NCI-H2196 (cell line): Measurements from ENCODE around the gene ERC2.

ENCODE experiments used
- DNase-seq: peaks from one replicate; lab custom pipeline; 2025; ENCODE audit not compliant: unreplicated experiment; lab: John Stamatoyannopoulos, UW

The ERC2 gene

DNA sequence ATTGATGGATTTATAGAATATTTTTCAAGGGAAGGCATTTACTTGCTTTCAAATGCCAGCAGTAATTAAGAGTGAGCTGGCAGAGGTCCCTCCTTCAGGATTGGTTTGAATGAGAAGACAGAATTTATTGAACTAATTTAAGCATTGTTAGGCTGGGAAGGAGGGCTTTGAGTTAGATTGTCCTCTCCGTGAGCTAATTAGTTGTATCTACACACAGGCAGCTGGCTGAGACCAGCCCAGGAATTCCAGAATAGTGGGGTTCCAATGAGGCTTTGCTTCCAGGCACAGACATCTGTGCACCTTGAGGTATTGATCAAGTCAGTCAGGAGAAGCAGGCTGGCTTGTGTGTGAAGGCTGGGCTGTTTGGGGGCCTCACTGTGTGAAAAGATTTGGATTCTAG is 857.1 kb downstream of the ERC2 start:
- DNase-seq, result no peak

DNA sequence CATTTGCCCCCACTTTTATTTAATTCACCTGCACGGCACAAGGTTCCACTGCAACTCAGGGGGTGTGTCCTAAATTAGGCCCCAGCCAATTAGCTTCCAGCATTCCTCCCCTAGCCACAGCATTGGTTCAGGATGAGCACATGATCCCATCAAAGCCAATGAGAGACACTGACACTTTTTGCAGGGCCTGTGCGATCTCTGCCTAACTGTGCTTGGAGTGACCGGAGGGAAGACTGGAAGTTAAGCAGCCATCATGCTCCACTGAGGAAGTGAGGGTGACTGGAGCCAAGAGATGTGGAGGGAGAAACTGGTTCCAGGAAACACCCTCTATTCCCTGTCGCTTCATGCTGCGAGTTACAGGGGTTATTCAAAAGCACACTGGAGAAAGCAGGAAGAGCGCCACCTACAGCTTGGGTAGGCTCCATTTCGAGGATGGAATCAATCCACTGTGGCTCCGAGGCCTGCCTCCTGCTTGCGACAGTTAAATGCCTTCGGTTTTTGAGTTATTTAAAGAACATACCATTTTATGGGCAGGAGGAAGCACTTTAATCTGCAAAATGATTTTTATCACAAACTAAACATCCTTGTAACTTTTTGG is 858.9 kb downstream of the ERC2 start:
- no peak for DNase-seq

DNA sequence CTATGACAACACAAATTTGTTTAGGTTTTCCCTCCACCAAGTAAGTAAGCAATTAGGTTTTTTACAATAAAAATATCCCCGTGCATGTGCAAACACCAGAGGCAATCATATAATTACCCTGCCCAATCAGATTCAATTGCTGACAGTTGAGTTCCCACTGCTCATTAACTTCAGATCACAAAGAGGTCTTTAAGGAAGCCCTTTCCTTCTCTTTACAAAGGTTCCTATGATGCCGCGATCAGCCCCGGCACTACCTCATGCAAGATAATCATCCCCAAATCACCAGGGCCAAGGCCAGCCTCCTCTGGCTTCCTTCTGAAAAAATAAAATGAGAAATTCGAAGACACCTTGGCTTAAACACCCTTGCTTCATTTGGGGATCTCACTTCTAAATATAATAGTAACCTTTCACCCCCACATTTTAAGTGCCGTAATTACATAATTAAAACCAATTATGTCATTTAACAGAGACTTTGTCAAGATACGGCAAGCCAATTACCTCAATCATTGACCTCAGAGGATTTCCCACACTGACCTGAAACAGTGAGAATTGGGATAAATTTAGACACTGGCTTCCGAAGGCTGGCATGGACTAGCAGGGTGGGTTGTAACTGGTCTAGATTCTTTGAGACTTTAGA is 859.8 kb downstream of the ERC2 start:
- no peak for DNase-seq

DNA sequence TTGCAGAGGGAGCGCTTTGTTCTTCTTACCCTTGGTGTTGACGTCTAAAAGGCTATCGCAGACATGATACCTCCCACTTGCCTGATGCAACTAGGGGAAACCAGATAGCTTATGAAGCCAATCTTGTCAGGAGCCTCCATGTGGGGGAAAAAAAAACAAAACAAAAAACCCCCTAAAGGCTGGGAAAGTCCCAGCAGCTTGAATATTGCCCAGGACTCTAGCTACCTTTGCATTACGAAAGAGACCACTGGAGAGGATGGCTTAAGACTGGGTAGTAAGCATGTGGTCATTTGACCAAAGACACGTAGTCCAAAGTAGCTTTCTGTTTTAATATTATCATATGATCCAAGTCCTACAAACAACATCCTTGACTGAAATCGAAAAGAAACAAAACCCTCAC is 860.4 kb downstream of the ERC2 start:
- no peak for DNase-seq

DNA sequence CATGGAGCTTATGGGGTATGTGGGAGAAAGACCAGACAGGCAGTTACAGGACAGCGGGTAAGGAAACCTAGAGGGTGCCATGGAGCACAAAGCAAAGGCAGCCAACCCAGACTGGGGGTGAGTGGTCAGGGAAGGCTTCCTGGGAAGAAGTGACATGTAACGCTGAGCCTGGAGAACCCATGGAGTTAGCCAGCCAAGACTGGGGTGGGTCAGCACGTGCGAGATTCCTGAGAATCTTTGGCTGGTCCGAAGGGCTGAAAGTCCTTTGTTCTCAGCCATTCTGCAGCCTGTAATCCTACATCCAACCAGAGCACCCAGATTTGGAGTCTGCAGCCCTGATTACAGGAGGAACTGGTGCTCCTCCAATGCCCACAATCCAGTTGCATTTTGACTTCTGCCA is 861.1 kb downstream of the ERC2 start:
- no peak for DNase-seq

DNA sequence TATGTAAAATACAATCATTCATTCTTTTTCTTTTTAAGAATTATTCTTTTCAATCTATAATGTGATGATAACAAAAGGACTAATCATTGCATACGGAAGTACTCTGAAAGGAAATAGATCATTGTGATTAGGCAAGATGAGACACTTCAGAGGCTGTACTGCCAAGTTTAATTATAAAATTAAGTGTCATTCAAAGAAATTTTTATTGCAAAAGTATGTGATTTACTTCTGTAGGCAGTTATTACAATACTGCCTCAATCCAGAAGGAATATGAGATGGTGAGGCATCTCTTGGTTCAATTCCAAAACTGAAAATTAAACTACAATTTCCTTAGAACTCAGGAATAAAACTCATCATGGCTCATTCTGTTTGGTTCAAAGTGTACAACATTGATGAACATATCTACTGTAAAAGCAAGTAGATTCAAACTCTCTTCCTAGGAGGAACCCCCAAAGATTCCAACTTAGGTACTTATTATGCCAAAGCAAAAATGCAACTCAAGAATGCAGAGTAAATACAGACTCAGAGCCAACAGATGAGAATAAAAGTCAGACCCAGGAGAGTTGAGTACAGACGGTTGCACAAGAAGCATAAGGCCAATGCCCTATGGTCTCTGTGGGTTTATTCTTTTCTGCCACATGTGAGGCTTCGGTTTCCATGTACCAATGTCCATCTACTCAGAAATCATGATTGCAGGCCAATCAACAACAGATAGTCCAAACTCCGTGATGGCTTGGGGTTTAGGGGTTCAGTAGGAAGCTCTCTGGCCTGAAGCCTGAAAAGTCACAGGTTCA is 862.6 kb downstream of the ERC2 start:
- no peak for DNase-seq

DNA sequence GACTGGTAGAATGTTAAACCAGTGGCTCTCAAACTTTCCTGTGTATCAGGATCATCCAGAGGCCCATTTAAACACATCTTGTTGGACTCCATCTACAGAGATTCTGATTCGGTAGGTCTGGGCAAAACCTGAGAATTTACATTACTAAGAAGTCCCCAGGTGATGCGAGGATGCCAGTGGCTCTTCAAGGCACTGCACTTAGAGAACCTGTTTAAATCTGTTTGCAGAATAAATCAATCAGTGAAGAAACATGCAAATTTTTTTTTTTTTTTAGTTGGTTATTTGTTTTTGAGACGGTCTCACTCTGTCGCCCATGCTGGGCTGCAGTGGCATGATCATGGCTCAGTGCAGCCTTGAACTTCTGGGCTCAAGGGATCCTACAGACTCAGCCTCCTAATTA is 863.4 kb downstream of the ERC2 start:
- DNase-seq, result no peak

DNA sequence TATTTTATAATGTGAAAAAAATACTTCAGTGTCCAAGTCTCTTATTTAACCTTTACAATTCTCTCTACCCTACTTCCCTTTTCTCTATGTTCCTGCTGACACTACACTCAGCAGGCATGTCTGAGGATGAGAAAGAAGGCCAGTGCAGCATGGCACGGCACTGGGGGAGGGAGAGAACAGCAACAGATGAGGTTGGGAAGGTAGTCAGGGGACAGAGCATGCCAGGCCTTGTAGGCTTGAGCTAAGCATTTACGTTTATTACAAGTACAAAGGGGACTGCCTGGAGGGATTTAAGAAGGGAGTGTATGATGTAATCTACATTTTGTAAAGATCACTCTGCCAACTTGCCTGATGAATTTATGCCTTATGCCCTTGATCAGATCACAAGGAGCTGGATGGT is 863.9 kb downstream of the ERC2 start:
- DNase-seq, result no peak

DNA sequence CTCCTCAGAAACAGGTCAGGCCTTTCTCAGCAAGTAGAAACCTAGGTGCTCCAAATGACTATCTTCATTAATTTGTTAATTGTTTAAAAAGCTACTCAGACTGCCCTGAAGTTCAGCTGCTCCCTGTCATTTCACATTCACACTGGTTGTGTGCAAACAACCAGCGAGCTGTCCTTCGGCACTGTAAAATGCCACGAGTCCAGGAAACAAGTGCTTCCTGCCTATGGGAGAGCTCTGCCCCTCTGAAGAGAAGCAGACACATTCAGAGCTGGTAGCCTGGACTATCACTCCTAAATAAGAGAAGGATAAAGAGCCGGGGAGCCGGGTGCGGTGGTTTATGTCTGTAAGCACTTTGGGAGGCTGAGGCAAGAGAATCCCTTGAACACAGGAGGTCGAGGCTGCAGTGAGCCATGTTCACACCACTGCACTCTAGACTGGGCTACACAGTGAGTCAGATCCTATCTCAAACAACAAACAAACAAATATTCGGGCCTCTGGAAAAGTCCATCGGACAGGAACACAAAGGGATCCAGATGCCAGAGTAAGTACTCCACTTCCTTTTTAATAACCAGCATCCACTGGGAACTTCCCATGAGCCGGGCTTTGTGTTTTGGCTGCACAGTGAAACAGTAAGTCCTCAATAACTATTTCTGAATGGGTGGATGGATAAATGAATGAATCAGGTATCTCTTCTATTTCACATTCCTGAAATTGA is 866.7 kb downstream of the ERC2 start:
- no peak for DNase-seq

DNA sequence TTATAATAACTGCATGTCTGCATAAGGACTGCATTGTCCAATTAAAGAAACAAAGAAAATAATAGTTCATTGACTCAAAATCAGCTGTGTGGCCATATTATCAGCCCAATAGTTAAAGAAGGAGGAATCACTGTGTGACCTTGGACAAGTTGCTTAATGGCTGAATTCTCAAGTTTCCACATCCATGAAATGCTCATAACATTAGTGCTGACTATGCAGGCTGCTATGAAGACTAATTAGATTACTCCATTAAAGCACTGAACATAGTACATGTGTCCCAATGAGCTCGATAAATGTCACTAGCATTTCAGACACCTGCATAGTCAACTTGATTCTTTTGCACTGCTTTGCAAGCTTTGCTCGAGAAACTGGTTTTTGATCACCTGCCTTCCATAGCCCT is 870.0 kb downstream of the ERC2 start:
- no peak for DNase-seq

DNA sequence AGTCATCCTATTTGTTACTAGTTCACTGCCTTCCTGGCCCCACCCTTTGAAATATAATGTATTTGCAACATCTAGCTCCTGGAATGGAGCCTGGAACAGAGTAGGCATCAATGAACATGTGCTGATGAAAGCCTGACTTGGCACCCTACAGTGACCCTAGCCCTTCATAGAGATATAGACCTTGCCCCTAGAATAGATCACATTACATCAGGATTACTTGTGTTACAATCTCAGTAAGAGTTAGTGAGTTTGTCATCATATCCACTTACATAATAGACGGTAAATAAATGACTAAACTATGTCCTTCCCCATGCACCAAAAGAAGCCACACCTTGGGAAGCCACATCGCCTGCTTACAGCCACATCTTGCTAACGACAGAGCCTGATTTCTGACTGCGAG is 870.6 kb downstream of the ERC2 start:
- DNase-seq, result no peak

DNA sequence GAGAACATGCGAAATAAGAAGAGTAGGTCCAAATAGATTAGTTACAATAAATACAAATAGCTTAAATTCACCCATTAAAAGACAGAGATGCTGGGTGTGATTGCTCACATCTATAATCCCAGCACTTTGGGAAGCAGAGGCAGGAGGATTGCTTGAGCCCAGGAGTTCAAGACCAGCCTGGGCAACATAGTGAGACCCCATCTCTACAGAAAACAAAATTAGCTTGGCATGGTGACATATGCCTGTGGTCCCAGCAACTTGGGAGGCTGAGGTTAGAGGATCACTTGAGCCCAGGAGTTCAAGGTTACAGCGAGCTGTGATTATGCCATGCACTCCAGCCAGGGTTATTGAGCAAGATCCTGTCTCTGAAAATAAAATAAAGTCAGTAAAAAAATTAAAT is 872.1 kb downstream of the ERC2 start:
- no peak for DNase-seq

DNA sequence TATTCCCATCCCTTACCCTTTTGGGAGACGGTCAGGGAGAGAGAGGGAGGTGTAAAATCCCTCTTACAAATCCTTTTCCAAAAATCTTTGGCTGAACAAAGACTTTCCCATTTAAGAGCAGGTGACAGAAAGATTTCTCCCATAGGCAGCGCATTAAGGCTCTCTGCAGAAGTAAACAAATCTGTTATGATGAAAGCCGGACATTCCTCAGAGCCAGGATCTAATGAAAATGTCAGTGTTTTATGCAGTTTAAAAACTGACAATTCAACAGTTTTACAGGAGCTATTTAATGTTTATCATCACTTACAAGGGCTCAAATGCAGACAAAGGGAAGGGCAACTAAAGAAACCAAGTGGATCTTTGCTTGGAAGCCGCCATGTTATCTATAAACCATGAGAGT is 872.8 kb downstream of the ERC2 start:
- DNase-seq, result no peak

DNA sequence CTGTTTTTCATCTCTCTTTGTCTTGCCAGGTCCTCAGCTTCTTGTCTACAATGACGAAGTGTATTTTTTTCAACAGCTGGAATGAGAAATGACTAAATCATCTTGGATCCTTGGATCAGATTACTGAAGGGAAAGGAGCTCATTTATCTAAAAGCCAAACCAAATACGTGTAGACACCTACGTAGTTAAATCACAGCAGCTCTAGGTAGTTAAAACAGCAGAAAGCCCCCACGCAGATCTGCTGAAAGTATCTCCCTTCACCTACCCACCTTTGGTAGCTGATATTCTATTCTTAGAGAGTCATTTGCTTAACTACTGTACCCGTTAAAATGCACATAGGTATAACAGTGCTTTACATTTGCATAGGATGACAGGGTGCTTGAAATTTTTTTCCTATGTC is 875.7 kb downstream of the ERC2 start:
- no peak for DNase-seq

DNA sequence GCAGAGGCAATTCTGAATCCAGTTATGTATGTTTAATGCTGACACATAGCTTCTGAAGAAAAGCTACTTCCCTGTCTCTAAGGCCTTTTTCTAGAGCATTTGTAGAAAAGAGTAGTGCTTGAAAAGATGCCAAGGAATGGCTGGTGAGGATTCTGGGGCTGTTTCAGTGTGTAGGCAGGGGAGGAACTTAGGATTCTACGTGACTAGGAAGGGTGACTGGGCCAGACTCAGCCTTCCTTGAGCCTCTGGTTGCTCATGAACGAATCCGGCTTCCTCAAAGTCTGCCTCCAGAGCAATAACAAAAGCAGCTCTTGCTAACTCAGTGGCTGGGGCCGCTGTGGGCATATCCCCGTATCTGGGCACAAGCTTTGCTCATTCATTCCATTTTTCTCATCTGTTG is 876.4 kb downstream of the ERC2 start:
- no peak for DNase-seq

DNA sequence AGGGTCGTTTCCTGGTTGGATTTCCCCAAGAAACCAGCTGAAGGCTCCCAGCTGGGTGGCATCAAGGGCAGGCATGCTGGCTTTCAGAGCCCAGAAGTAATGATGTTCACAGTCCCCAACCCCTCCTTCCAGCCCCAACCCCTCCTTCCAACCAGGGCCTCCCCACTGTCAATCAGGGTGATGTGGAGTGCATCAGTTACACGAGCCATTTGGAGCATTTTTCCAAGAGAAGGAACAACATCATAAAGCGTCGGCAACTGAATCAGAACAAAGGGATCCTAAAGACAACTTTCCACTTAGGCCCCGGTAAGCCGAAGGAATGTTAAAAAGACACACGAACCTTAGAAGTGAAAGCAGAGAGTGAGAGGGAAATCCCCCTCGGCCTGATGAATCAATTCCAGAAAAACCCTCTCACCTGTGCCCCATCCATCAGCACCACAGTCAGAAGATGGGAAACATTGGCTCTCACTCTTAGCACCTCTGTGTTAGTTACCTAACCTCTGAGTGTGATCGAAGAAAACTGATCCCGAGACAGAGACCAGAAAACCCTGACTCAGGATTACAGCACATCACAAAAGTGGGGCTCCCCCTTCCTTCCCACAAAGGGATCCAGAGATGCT is 880.0 kb downstream of the ERC2 start:
- no peak for DNase-seq

DNA sequence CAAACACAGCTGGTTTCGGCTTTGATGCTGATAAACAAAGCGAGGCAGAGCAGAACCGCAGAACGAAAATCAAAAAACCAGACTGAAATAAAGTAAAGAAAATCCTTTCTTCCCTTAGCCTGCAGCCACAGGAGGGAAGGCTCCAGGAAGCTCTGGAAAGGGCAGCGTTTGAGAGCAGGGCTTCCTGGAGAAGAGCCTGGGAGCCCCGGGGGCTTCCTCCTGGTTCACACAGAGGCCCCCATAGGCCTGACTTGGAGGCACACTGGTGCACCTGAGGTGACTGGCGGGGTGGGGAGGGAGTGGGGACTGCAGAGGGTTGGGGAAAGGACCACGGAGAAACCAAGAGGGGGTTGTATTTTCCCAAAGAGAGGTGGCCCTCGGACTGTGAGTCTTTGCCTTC is 882.4 kb downstream of the ERC2 start:
- no peak for DNase-seq

DNA sequence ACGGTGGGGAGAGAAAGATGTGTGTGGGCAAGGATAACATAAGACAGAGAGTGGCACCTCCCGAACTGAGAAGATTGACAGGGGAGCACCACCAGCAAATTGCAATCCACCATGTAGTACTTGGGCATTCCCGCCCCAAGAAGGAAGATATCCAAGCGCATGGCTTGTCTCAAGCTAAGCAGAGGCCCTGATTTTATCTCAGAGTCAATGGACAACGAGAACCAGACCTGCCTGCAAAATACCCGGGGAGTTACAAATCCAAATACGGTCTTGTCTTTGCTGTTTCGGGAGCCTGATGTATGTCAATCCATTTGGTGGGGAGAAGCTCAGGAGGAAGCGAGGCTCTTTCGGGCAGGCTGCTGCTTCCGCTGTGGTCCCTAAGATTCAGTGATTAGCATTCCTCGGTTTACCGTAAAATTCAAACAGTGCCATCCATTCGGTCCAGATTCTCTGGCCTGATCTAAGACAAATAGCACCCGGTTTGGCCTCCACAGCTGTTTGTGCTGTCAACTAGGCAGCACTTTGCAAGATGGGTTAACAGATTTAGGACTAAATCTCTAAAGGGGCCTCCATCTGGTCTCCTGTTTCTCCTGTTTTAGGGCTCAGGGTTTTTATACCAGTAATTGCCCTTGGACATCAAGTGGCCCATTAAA is 883.4 kb downstream of the ERC2 start:
- DNase-seq, result no peak

DNA sequence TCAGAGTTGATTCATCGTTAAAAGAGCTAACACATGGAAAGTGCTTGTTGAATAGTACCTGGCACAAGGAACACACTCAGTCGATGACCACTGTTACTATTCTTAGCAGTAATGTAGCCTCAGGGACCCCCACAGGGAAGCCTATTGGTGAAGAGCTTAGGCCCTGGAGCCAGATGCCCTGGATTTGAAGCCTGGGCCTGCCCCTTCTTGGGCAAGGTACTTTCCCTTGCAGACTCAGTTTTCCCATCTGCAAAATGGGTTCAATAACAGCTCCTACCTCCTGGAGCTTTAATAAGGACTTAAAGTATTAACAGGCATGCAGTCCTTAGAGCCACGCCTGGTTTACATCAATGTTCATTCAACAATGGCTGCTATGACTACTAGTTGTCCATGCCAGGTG is 884.2 kb downstream of the ERC2 start:
- no peak for DNase-seq

DNA sequence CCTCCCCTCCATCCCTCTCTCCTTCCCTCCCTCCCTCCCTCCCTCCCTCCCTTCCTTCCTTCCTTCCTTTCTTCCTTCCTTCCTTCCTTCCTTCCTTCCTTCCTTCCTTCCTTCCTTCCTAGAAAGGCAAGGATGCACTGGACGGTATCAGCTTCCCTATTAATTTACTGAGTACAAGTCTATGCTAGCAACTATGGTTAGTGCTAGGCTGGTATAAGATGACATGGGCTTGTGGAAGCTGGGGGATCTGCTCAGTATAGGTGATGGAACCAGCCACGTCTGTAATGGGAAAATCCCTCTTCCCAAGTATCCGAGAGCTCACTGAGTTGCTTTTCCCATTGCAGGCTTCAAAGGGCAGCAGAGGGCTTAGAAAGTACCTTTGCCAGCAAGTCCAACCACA is 884.8 kb downstream of the ERC2 start:
- DNase-seq, result no peak

DNA sequence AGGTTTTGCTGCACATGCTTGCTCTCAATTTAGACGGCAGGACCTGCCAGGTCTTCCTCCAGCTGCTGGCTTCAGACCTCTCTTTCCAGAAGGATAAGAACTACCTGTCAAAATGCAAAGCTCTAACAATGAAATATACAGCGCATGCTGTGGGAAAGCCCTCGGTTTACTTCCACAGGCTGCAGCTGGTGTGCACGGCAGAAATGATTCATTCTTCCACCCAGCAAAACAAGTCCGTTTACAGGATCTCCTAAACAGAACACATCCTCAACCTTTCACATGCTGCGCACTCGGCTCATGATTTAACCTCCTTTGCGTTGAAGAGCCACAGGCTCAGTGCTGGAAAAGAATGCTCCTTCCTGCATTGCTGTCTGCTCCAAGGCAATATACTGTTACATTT is 888.8 kb downstream of the ERC2 start:
- no peak for DNase-seq
